Aorta (tissue), 5 donors: Measurements from ENCODE around the gene IRGM. TPM values are rescaled to one million over a fixed set of nuclear protein-coding genes. Genes with fewer than 3 reads are reported as not detected.
"Not testable (repeated sequence)": the region's sequence is repeated elsewhere in the genome, so short reads cannot be mapped to it uniquely, and the experiment has no call there.

Experiments
- ATAC-seq: fragments of 200-7000 bp; cut with Tn5 transposase; one replicate; pipeline ENCODE4 v1.9.1; 2022; ENCODE audit warnings: moderate library complexity; ENCODE audit not compliant: low FRiP score
- DNase-seq, 2 donors: peaks; one replicate each; pipeline ENCODE4 v3.0.0-alpha.2; 2020
- H3K27ac ChIP-seq, 2 donors: one replicate each; pipeline ENCODE4 v1.5.1; 2013; ENCODE audit warnings: low read length in 2 of 2, mild to moderate bottlenecking in 2 of 2, moderate library complexity in 2 of 2, control low read depth in 1 of 2, inconsistent platforms in 1 of 2, low read depth in 1 of 2
- H3K27me3 ChIP-seq, 2 donors: one replicate each; pipeline ENCODE4 v1.6.1; 2013; ENCODE audit warnings: control low read depth in 1 of 2, low read length in 1 of 2, mild to moderate bottlenecking in 1 of 2, moderate library complexity in 1 of 2; ENCODE audit not compliant: insufficient read depth in 2 of 2, control insufficient read depth in 1 of 2
- H3K36me3 ChIP-seq, 2 donors: one replicate each; pipeline ENCODE4 v1.6.1; 2013; ENCODE audit warnings: control low read depth in 1 of 2, low read length in 1 of 2, mild to moderate bottlenecking in 1 of 2; ENCODE audit not compliant: insufficient read depth in 2 of 2, control insufficient read depth in 1 of 2
- H3K4me1 ChIP-seq, 2 donors: one replicate each; pipeline ENCODE4 v1.6.1; 2013; ENCODE audit warnings: low read length in 2 of 2, control low read depth in 1 of 2, mild to moderate bottlenecking in 1 of 2, moderate library complexity in 1 of 2; ENCODE audit not compliant: insufficient read depth in 2 of 2, control insufficient read depth in 1 of 2
- H3K4me3 ChIP-seq, 2 donors: one replicate each; pipeline ENCODE4 v1.5.1; 2013; ENCODE audit warnings: low read length in 2 of 2, control low read depth in 1 of 2, mild to moderate bottlenecking in 1 of 2
- H3K9me3 ChIP-seq: one replicate; pipeline ENCODE4 v1.6.1; 2013; ENCODE audit warnings: mild to moderate bottlenecking, low read length; ENCODE audit not compliant: control insufficient read depth
- WGBS, 2 donors: extraction: QIAGEN DNeasy Blood & Tissue Kit; methylation state at CpG; one replicate each; pipeline ENCODE4 v1.1.7; 2013; 5-methylcytosine and 5-hydroxymethylcytosine counted together
- intact Hi-C, 2 donors: fragments of 100-400 bp; cut with DNase I; formaldehyde crosslinking; loops; one replicate each; pipeline versions ENCODE4 v1.14.2 to v1.15.0; 2022
- polyA plus RNA-seq, 2 donors: library from polyadenylated mRNA; stranded (reverse); fragments of 200-250 nt; gene quantifications; one replicate each; pipeline ENCODE4 v1.2.3, GENCODE V29; 2013
- total RNA-seq, 2 donors: library from RNA; stranded (reverse); fragmentation: NEBNext Ultra II Directional; extraction: Animal tissue kit (Norgen Biotek cat#: 25700); gene quantifications; one replicate each; pipeline ENCODE4 v1.2.1, GENCODE V29; 2021
- donor health status: healthy with polysubstance abuse.
- donor health status: Bipolar disorder and iron deficiency.
- donor health status: DM: no; HTN: no; CAD: no.
- donor health status: DM: no; HTN: no; CAD: no.
- donor health status: DM: yes; HTN: yes; CAD: no.

The IRGM gene
- total and polyA plus RNA-seq, 4 donors = 0.30 TPM; not detected in 3

- no peaks in the 10 kb centered on the region for H3K4me1 ChIP-seq
- WGBS, 2 donors = 70 to 80% methylated on average over 5 of the region's 5 CpGs
- no peak overlapping the region for H3K27ac ChIP-seq
- DNase-seq (no peak), ATAC-seq (no peak)
- no peaks in the 10 kb centered on the region for H3K9me3 ChIP-seq
- no peaks in the 10 kb centered on the region for H3K36me3 ChIP-seq
- no peaks in the 10 kb centered on the region for H3K27me3 ChIP-seq
- H3K4me3 ChIP-seq = no peak overlapping the region
- intact Hi-C loops = no loop called here
Observed at GRCh38 chr5:150836064-150836463, 10.3 kb upstream of the IRGM start.

GRCh38 chr5:150836703-150837102 lies 9.6 kb upstream of the IRGM start:
- H3K27ac ChIP-seq = no peak overlapping the region
- H3K27me3 ChIP-seq = no peaks in the 10 kb centered on the region
- DNase-seq (no peak), ATAC-seq (no peak)
- intact Hi-C loops = no loop called here
- no peak overlapping the region for H3K4me3 ChIP-seq
- no peaks in the 10 kb centered on the region for H3K36me3 ChIP-seq
- H3K9me3 ChIP-seq = no peaks in the 10 kb centered on the region
- H3K4me1 ChIP-seq = no peaks in the 10 kb centered on the region
- WGBS, 2 donors = 82 to 84% methylated on average over 3 of the region's 3 CpGs

- WGBS, 2 donors = 88 to 96% methylated on average over 32 of the region's 32 CpGs
- H3K36me3 ChIP-seq, DNase-seq, H3K9me3 ChIP-seq, H3K27me3 ChIP-seq, H3K27ac ChIP-seq, H3K4me3 ChIP-seq, ATAC-seq, H3K4me1 ChIP-seq: not testable (repeated sequence)
- intact Hi-C loops = loop anchor here (5.0 to 10.0 kb wide), 2 partner anchors 43 to 391 kb away; no protein-coding TSS in a partner anchor
Observed at GRCh38 chr5:150845185-150845859, 999 bp upstream of the IRGM start.

GRCh38 chr5:150846654-150847333 lies 473 bp downstream of the IRGM start:
- Histone ChIP-seq H3K36me3 (no peaks in the 10 kb centered on the region), H3K9me3 (no peaks in the 10 kb centered on the region), H3K27ac (no peak overlapping the region), H3K27me3 (no peaks in the 10 kb centered on the region), H3K4me1 (no peaks in the 10 kb centered on the region), H3K4me3 (no peak overlapping the region)
- peak; percentile 88 for ATAC-seq
- DNase-seq = peak in 1 of 2 donors; percentile 51
- WGBS, 2 donors = 59 to 66% methylated on average over 22 of the region's 22 CpGs
- intact Hi-C loops = loop anchor here (2.0 to 10.0 kb wide), 3 partner anchors 44 to 392 kb away; no protein-coding TSS in a partner anchor

- ATAC-seq (no peak), DNase-seq (no peak)
- Histone ChIP-seq H3K36me3 (no peaks in the 10 kb centered on the region), H3K9me3 (no peaks in the 10 kb centered on the region), H3K27me3 (no peaks in the 10 kb centered on the region), H3K4me1 (no peaks in the 10 kb centered on the region), H3K27ac (no peak overlapping the region), H3K4me3 (no peak overlapping the region)
- intact Hi-C loops = loop anchor here (2.0 to 10.0 kb wide), 3 partner anchors 45 to 393 kb away; no protein-coding TSS in a partner anchor
- WGBS, 2 donors = 42 to 53% methylated on average over 5 of the region's 5 CpGs
Observed at GRCh38 chr5:150847334-150847695, 994 bp downstream of the IRGM start.

- intact Hi-C loops = loop anchor here (5.0 to 10.0 kb wide), 2 partner anchors 46 to 393 kb away; no protein-coding TSS in a partner anchor
- DNase-seq (no peak), ATAC-seq (no peak)
- Histone ChIP-seq H3K27me3 (no peaks in the 10 kb centered on the region), H3K4me1 (no peaks in the 10 kb centered on the region), H3K4me3 (no peak overlapping the region), H3K9me3 (no peaks in the 10 kb centered on the region), H3K36me3 (no peaks in the 10 kb centered on the region), H3K27ac (no peak overlapping the region)
- 74 to 79% methylated on average over 4 of the region's 4 CpGs for WGBS, 2 donors
Observed at GRCh38 chr5:150848271-150848670, 1.9 kb downstream of the IRGM start.

GRCh38 chr5:150851039-150851438 lies 4.7 kb downstream of the IRGM start:
- Histone ChIP-seq H3K27ac (no peak overlapping the region), H3K36me3 (no peaks in the 10 kb centered on the region), H3K4me1 (no peaks in the 10 kb centered on the region), H3K9me3 (no peaks in the 10 kb centered on the region), H3K4me3 (no peak overlapping the region), H3K27me3 (no peaks in the 10 kb centered on the region)
- intact Hi-C loops = no loop called here
- no peak for DNase-seq
- no peak for ATAC-seq
- WGBS, 2 donors = 65 to 82% methylated on average over 3 of the region's 3 CpGs

- Histone ChIP-seq H3K4me1 (no peaks in the 10 kb centered on the region), H3K36me3 (no peaks in the 10 kb centered on the region), H3K27me3 (no peaks in the 10 kb centered on the region), H3K27ac (no peak overlapping the region), H3K9me3 (no peaks in the 10 kb centered on the region), H3K4me3 (no peak overlapping the region)
- DNase-seq = no peak
- intact Hi-C loops = no loop called here
- ATAC-seq = no peak
- 88 to 95% methylated on average over 2 of the region's 2 CpGs for WGBS, 2 donors
Observed at GRCh38 chr5:150853561-150853960, 7.2 kb downstream of the IRGM start.

- H3K4me3 ChIP-seq, ATAC-seq, H3K27me3 ChIP-seq, H3K36me3 ChIP-seq, DNase-seq, H3K4me1 ChIP-seq, H3K27ac ChIP-seq, intact Hi-C loops, H3K9me3 ChIP-seq: not testable (repeated sequence)
- WGBS, 2 donors = 75 to 90% methylated on average over 3 of the region's 3 CpGs
Observed at GRCh38 chr5:150856700-150857099, 10.4 kb downstream of the IRGM start.
